ENCODE results near the gene CCL14. TPM values are rescaled to one million over a fixed set of nuclear protein-coding genes. Genes with fewer than 3 reads are reported as not detected.
A peak's percentile ranks its signal among the peaks of the same experiment; 100 is the strongest.

The CCL14 gene
- total and polyA plus RNA-seq, 2 of the 13 experiments (the other 11 are each of a cell fraction or from before 2014, with no cell fraction given) = 1.1 to 1.7 TPM

DNA sequence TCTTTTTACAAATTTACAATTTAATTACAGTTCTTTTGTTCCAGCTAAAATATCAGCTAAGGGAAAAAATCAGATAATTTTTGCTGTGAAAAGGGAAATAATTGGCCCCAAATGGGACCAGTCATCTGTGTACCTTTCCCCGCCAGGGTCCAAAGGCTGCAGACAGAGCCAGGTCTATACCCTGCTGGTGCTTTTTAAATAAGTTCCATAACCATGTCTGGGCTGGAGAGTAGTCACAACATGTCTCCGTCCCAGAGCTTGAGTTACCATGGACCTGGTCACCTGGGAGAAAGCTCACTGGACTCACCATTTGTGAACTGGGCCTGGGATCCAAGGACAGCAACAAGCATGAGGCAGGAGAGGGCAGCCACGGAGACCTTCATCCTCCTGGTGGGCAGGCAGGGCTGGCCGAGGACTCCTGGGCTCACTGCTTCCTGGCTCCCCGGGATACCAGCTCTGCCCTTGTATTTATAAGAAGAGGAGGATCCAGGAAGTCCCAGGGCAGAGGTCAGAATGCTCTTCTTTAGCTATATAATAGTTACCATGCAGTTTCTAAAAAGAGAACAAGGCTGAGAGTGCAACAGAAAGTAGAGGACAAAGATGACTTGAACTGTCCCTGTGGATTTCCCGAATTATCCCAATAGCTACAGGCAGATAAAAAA lies 14.7 kb upstream of the CCL14 start, which contains the start of gene CCL15 (continued):
- no peak for TF ChIP-seq ZBTB34 (CRISPR knock-in tag; IDR thresholded peaks at IDR 0.05)
- no peak for TF ChIP-seq SNAPC5 (CRISPR knock-in tag; IDR thresholded peaks at IDR 0.05; ENCODE audit: borderline replicate concordance)
- no peak for TF ChIP-seq ATF7-NPFF (CRISPR knock-in tag; IDR thresholded peaks at IDR 0.05; ENCODE audit: low read depth)
- TF ChIP-seq, protein P1, sequence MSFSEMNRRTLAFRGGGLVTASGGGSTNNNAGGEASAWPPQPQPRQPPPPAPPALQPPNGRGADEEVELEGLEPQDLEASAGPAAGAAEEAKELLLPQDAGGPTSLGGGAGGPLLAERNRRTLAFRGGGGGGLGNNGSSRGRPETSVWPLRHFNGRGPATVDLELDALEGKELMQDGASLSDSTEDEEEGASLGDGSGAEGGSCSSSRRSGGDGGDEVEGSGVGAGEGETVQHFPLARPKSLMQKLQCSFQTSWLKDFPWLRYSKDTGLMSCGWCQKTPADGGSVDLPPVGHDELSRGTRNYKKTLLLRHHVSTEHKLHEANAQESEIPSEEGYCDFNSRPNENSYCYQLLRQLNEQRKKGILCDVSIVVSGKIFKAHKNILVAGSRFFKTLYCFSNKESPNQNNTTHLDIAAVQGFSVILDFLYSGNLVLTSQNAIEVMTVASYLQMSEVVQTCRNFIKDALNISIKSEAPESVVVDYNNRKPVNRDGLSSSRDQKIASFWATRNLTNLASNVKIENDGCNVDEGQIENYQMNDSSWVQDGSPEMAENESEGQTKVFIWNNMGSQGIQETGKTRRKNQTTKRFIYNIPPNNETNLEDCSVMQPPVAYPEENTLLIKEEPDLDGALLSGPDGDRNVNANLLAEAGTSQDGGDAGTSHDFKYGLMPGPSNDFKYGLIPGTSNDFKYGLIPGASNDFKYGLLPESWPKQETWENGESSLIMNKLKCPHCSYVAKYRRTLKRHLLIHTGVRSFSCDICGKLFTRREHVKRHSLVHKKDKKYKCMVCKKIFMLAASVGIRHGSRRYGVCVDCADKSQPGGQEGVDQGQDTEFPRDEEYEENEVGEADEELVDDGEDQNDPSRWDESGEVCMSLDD (CRISPR knock-in tag; IDR thresholded peaks at IDR 0.05; ENCODE audit: borderline replicate concordance) = no peak
- TF ChIP-seq, protein P2, sequence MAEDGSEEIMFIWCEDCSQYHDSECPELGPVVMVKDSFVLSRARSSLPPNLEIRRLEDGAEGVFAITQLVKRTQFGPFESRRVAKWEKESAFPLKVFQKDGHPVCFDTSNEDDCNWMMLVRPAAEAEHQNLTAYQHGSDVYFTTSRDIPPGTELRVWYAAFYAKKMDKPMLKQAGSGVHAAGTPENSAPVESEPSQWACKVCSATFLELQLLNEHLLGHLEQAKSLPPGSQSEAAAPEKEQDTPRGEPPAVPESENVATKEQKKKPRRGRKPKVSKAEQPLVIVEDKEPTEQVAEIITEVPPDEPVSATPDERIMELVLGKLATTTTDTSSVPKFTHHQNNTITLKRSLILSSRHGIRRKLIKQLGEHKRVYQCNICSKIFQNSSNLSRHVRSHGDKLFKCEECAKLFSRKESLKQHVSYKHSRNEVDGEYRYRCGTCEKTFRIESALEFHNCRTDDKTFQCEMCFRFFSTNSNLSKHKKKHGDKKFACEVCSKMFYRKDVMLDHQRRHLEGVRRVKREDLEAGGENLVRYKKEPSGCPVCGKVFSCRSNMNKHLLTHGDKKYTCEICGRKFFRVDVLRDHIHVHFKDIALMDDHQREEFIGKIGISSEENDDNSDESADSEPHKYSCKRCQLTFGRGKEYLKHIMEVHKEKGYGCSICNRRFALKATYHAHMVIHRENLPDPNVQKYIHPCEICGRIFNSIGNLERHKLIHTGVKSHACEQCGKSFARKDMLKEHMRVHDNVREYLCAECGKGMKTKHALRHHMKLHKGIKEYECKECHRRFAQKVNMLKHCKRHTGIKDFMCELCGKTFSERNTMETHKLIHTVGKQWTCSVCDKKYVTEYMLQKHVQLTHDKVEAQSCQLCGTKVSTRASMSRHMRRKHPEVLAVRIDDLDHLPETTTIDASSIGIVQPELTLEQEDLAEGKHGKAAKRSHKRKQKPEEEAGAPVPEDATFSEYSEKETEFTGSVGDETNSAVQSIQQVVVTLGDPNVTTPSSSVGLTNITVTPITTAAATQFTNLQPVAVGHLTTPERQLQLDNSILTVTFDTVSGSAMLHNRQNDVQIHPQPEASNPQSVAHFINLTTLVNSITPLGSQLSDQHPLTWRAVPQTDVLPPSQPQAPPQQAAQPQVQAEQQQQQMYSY (CRISPR knock-in tag; IDR thresholded peaks at IDR 0.05) = no peak
- TF ChIP-seq ZNF580 (CRISPR knock-in tag; IDR thresholded peaks at IDR 0.05; ENCODE audit: borderline replicate concordance, low read depth) = peak; percentile 52; the same call in 1 of the 2 replicates
- TF ChIP-seq ZNF891 (CRISPR knock-in tag; IDR thresholded peaks at IDR 0.05) = no peak
- no peak for TF ChIP-seq RFX3 (CRISPR knock-in tag; IDR thresholded peaks at IDR 0.05)
- no peak for TF ChIP-seq HNRNPLL (IDR thresholded peaks at IDR 0.05; ENCODE audit: low read depth, low read length, poor library complexity, severe bottlenecking)
- no peak for TF ChIP-seq NCOA5 (CRISPR knock-in tag; IDR thresholded peaks at IDR 0.05)
- no peak for TF ChIP-seq ZNF232 (CRISPR knock-in tag; IDR thresholded peaks at IDR 0.05; ENCODE audit: borderline replicate concordance)
- TF ChIP-seq ZFP82 (CRISPR knock-in tag; IDR thresholded peaks at IDR 0.05; ENCODE audit: borderline replicate concordance) = no peak
- no peak for TF ChIP-seq ZNF547 (CRISPR knock-in tag; IDR thresholded peaks at IDR 0.05)
- TF ChIP-seq, protein P3, sequence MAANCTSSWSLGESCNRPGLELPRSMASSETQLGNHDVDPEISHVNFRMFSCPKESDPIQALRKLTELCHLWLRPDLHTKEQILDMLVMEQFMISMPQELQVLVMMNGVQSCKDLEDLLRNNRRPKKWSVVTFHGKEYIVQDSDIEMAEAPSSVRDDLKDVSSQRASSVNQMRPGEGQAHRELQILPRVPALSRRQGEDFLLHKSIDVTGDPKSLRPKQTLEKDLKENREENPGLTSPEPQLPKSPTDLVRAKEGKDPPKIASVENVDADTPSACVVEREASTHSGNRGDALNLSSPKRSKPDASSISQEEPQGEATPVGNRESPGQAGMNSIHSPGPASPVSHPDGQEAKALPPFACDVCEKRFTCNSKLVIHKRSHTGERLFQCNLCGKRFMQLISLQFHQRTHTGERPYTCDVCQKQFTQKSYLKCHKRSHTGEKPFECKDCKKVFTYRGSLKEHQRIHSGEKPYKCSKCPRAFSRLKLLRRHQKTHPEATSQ (CRISPR knock-in tag; IDR thresholded peaks at IDR 0.05; ENCODE audit: borderline replicate concordance) = no peak
- TF ChIP-seq, protein P4, sequence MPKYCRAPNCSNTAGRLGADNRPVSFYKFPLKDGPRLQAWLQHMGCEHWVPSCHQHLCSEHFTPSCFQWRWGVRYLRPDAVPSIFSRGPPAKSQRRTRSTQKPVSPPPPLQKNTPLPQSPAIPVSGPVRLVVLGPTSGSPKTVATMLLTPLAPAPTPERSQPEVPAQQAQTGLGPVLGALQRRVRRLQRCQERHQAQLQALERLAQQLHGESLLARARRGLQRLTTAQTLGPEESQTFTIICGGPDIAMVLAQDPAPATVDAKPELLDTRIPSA (CRISPR knock-in tag; IDR thresholded peaks at IDR 0.05; ENCODE audit: borderline replicate concordance) = no peak
- TF ChIP-seq SPEN (CRISPR knock-in tag; IDR thresholded peaks at IDR 0.05; ENCODE audit: low read depth) = no peak
- no peak for TF ChIP-seq KLF11 (CRISPR knock-in tag; IDR thresholded peaks at IDR 0.05)
- 0 out of 2 replicates have a peak, but pooled peaks have one; percentile 11 for TF ChIP-seq YEATS4 (CRISPR knock-in tag; IDR thresholded peaks at IDR 0.05; ENCODE audit: borderline replicate concordance)
